ENCODE data around the gene SPDYE1.

The SPDYE1 gene

GRCh38 chr7:44048031-44048795 lies 50.5 kb downstream of the SPDYE1 start:
- TF ChIP-seq POLR2A (IDR thresholded peaks at IDR 0.05; ENCODE audit: extremely low read depth, insufficient read length), result no peak
- no peak for TF ChIP-seq CTCF (IDR thresholded peaks at IDR 0.05; ENCODE audit: low read depth, low read length)
- TF ChIP-seq MAX (IDR thresholded peaks at IDR 0.05; ENCODE audit: low read depth, low read length), result no peak
- no peak for TF ChIP-seq MYC (IDR thresholded peaks at IDR 0.05; ENCODE audit: low read depth, low read length)
- DNase-seq (ENCODE audit: low read depth), result no peak
- H3K4me3 ChIP-seq (ENCODE audit: low read depth, low read length), result no peak overlapping the region

GRCh38 chr7:44050121-44050914 lies 52.6 kb downstream of the SPDYE1 start:
- DNase-seq (ENCODE audit: low read depth), result no peak
- no peak overlapping the region for H3K4me3 ChIP-seq (ENCODE audit: low read depth, low read length)
- TF ChIP-seq MAX (IDR thresholded peaks at IDR 0.05; ENCODE audit: low read depth, low read length) (no peak), POLR2A (IDR thresholded peaks at IDR 0.05; ENCODE audit: extremely low read depth, insufficient read length) (no peak), MYC (IDR thresholded peaks at IDR 0.05; ENCODE audit: low read depth, low read length) (no peak), CTCF (IDR thresholded peaks at IDR 0.05; ENCODE audit: low read depth, low read length) (no peak)

GRCh38 chr7:44050915-44051560 lies 53.3 kb downstream of the SPDYE1 start:
- DNase-seq (ENCODE audit: low read depth), result no peak
- TF ChIP-seq CTCF (IDR thresholded peaks at IDR 0.05; ENCODE audit: low read depth, low read length), result no peak
- no peak for TF ChIP-seq MAX (IDR thresholded peaks at IDR 0.05; ENCODE audit: low read depth, low read length)
- TF ChIP-seq MYC (IDR thresholded peaks at IDR 0.05; ENCODE audit: low read depth, low read length), result no peak
- no peak for TF ChIP-seq POLR2A (IDR thresholded peaks at IDR 0.05; ENCODE audit: extremely low read depth, insufficient read length)
- H3K4me3 ChIP-seq (ENCODE audit: low read depth, low read length), result no peak overlapping the region

GRCh38 chr7:44051611-44052220 lies 54.0 kb downstream of the SPDYE1 start:
- TF ChIP-seq MYC (IDR thresholded peaks at IDR 0.05; ENCODE audit: low read depth, low read length) (no peak), CTCF (IDR thresholded peaks at IDR 0.05; ENCODE audit: low read depth, low read length) (no peak), POLR2A (IDR thresholded peaks at IDR 0.05; ENCODE audit: extremely low read depth, insufficient read length) (no peak), MAX (IDR thresholded peaks at IDR 0.05; ENCODE audit: low read depth, low read length) (no peak)
- H3K4me3 ChIP-seq (ENCODE audit: low read depth, low read length), result no peak overlapping the region
- DNase-seq (ENCODE audit: low read depth), result no peak

GRCh38 chr7:44052771-44053365 lies 55.2 kb downstream of the SPDYE1 start:
- DNase-seq (ENCODE audit: low read depth), result no peak

More at GRCh38 chr7:44052771-44053365, 55.2 kb downstream of the SPDYE1 start:
- no peak overlapping the region for H3K4me3 ChIP-seq (ENCODE audit: low read depth, low read length)
- peak; percentile 15 for TF ChIP-seq CTCF (IDR thresholded peaks at IDR 0.05; ENCODE audit: low read depth, low read length)
- TF ChIP-seq MYC (IDR thresholded peaks at IDR 0.05; ENCODE audit: low read depth, low read length), result no peak
